Vagina (tissue), 2 donors: Measurements from ENCODE around the gene KIF11.

Experiments used
- CTCF ChIP-seq, 3 experiments: fragments of 450-650 bp in 2 of 3; fragments of 200-600 bp in 1 of 3; sonication (generic) in 1 of 3; IDR thresholded peaks; one replicate each; pipeline ENCODE4 v1.5.1; 2017 to 2019; ENCODE audit warnings: antibody characterized with exemption in 3 of 3, mild to moderate bottlenecking in 2 of 3, moderate library complexity in 2 of 3
- POLR2A ChIP-seq, 2 donors: fragments of 450-650 bp; IDR thresholded peaks; one replicate each; pipeline ENCODE4 v1.6.1; 2017; ENCODE audit warnings: antibody characterized with exemption in 2 of 2, mild to moderate bottlenecking in 2 of 2, moderate library complexity in 2 of 2
- POLR2AphosphoS5 ChIP-seq, 2 donors: sonication (generic); formaldehyde crosslinking; IDR thresholded peaks; one replicate each; pipeline ENCODE4 v1.9.0; 2017; ENCODE audit warnings: antibody characterized with exemption in 2 of 2, mild to moderate bottlenecking in 2 of 2, low read depth in 1 of 2; ENCODE audit not compliant: insufficient read depth in 1 of 2

- TF ChIP-seq CTCF (IDR thresholded peaks at IDR 0.05) (peak in 1 of 3 experiments; percentile 19), POLR2A (IDR thresholded peaks at IDR 0.05) (no peak), POLR2AphosphoS5 (IDR thresholded peaks at IDR 0.05; ENCODE audit: insufficient read depth in 1 of 2, low read depth in 1 of 2) (no peak)
These were observed 18.2 kb upstream of the KIF11 start for GRCh38 chr10:92574548-92575261.
